Sigmoid colon (tissue), 7 donors: ENCODE results near the gene SLC7A6. TPM values are rescaled to one million over a fixed set of nuclear protein-coding genes. Genes with fewer than 3 reads are reported as not detected.

Source experiments
- DNase-seq: peaks from one replicate; pipeline ENCODE4 v3.0.0-alpha.2; 2019
- H3K27ac ChIP-seq, 4 donors: fragments of 200-600 bp; sonication (generic); one replicate each; pipeline ENCODE4 v1.5.1; 2016 to 2019; ENCODE audit warnings: mild to moderate bottlenecking in 1 of 4
- H3K27me3 ChIP-seq, 3 donors: fragments of 200-600 bp; sonication (generic); one replicate each; pipeline ENCODE4 v1.5.1; 2019; ENCODE audit warnings: mild to moderate bottlenecking in 1 of 3
- H3K36me3 ChIP-seq, 4 donors: fragments of 200-600 bp; sonication (generic); one replicate each; pipeline ENCODE4 v1.5.1; 2016 to 2019
- H3K4me1 ChIP-seq, 4 donors: fragments of 200-600 bp; sonication (generic); one replicate each; pipeline ENCODE4 v1.5.1; 2017 to 2019
- H3K4me3 ChIP-seq, 4 donors: fragments of 200-600 bp; sonication (generic); one replicate each; pipeline ENCODE4 v1.5.1; 2017 to 2019; ENCODE audit warnings: mild to moderate bottlenecking in 2 of 4, moderate library complexity in 1 of 4
- H3K9me3 ChIP-seq, 4 donors: fragments of 200-600 bp in 3 of 4; sonication (generic) in 3 of 4; one replicate each; pipeline versions ENCODE4 v1.5.1 to v1.6.1; 2013 to 2019
- CTCF ChIP-seq, 4 experiments: fragments of 450-650 bp in 3 of 4; fragments of 200-600 bp in 1 of 4; IDR thresholded peaks; one replicate each; pipeline ENCODE4 v1.5.1; 2016 to 2019; ENCODE audit warnings: antibody characterized with exemption in 4 of 4, mild to moderate bottlenecking in 3 of 4, moderate library complexity in 2 of 4
- EP300 ChIP-seq, 4 donors: sonication (generic); formaldehyde crosslinking; IDR thresholded peaks; one replicate each; pipeline ENCODE4 v1.6.1; 2017; ENCODE audit warnings: antibody characterized with exemption in 4 of 4
- POLR2A ChIP-seq, 2 donors: fragments of 450-650 bp; IDR thresholded peaks; one replicate each; pipeline ENCODE4 v1.6.1; 2016; ENCODE audit warnings: antibody characterized with exemption in 2 of 2, mild to moderate bottlenecking in 2 of 2, moderate library complexity in 2 of 2
- POLR2AphosphoS5 ChIP-seq, 4 donors: sonication (generic); formaldehyde crosslinking; IDR thresholded peaks; one replicate each; pipeline ENCODE4 v1.6.1; 2017; ENCODE audit warnings: antibody characterized with exemption in 4 of 4
- WGBS, 2 donors: extraction: QIAGEN DNeasy Blood & Tissue Kit; methylation state at CpG; one replicate each; pipeline ENCODE4 v1.1.7; 2013; 5-methylcytosine and 5-hydroxymethylcytosine counted together
- intact Hi-C: fragments of 100-400 bp; cut with DNase I; formaldehyde crosslinking; loops from one replicate; pipeline ENCODE4 v1.15.1; 2023
- polyA plus RNA-seq, 3 donors: library from polyadenylated mRNA; stranded (reverse); fragments of 200-250 nt; gene quantifications; one replicate each; pipeline ENCODE4 v1.2.3, GENCODE V29; 2013
- total RNA-seq, 4 donors: library from RNA; depleted of rRNA; stranded (reverse); fragments of >200 nt; gene quantifications; one replicate each; pipeline ENCODE4 v1.1.0, GENCODE V29; 2016
- donor health status: healthy with polysubstance abuse.
- donor health status: Bipolar disorder and iron deficiency.
- donor health status: healthy.

The SLC7A6 gene
- total and polyA plus RNA-seq, 7 donors = 1.8 to 40.7 (median 26.8) TPM

GRCh38 chr16:68344252-68344651 is 79.9 kb downstream of the SLC7A6 start:
- H3K27me3 ChIP-seq = no peaks in the 10 kb centered on the region
- H3K4me1 ChIP-seq = no peaks in the 10 kb centered on the region
- TF ChIP-seq CTCF (IDR thresholded peaks at IDR 0.05) (no peak), POLR2A (IDR thresholded peaks at IDR 0.05) (no peak), EP300 (IDR thresholded peaks at IDR 0.05) (no peak), POLR2AphosphoS5 (IDR thresholded peaks at IDR 0.05) (no peak)
- no peak overlapping the region for H3K4me3 ChIP-seq
- no peaks in the 10 kb centered on the region for H3K9me3 ChIP-seq
- WGBS, 2 donors = 84 to 90% methylated on average over 11 of the region's 11 CpGs
- intact Hi-C loops = no loop called here
- H3K27ac ChIP-seq = no peak overlapping the region
- peaks cover 27 to 95% (median 50%) of the 10 kb centered on the region in 4 donors for H3K36me3 ChIP-seq
- no peak for DNase-seq

- Histone ChIP-seq H3K9me3 (no peaks in the 10 kb centered on the region), H3K27me3 (no peaks in the 10 kb centered on the region), H3K4me1 (no peaks in the 10 kb centered on the region), H3K36me3 (peaks cover 20 to 95% (median 42%) of the 10 kb centered on the region in 4 donors), H3K4me3 (no peak overlapping the region), H3K27ac (no peak overlapping the region)
- WGBS, 2 donors = 69 to 87% methylated on average over 11 of the region's 11 CpGs
- intact Hi-C loops = no loop called here
- TF ChIP-seq CTCF (IDR thresholded peaks at IDR 0.05) (no peak), POLR2AphosphoS5 (IDR thresholded peaks at IDR 0.05) (no peak)
- DNase-seq = no peak
Measured at GRCh38 chr16:68345351-68345810, 81.1 kb downstream of the SLC7A6 start.

- H3K4me3 ChIP-seq = no peak overlapping the region
- TF ChIP-seq EP300 (IDR thresholded peaks at IDR 0.05) (no peak), POLR2A (IDR thresholded peaks at IDR 0.05) (no peak), POLR2AphosphoS5 (IDR thresholded peaks at IDR 0.05) (no peak), CTCF (IDR thresholded peaks at IDR 0.05) (no peak)
Measured at GRCh38 chr16:68345958-68346635, 81.8 kb downstream of the SLC7A6 start.

GRCh38 chr16:68346892-68347480 is 82.7 kb downstream of the SLC7A6 start:
- intact Hi-C loops = no loop called here
- H3K27ac ChIP-seq = no peak overlapping the region
- no peak overlapping the region for H3K4me3 ChIP-seq
- no peak for TF ChIP-seq POLR2A (IDR thresholded peaks at IDR 0.05)
- TF ChIP-seq CTCF (IDR thresholded peaks at IDR 0.05) = no peak
- TF ChIP-seq POLR2AphosphoS5 (IDR thresholded peaks at IDR 0.05) = no peak
- TF ChIP-seq EP300 (IDR thresholded peaks at IDR 0.05) = no peak
- no peaks in the 10 kb centered on the region for H3K9me3 ChIP-seq
- H3K27me3 ChIP-seq = no peaks in the 10 kb centered on the region
- H3K4me1 ChIP-seq = no peaks in the 10 kb centered on the region
- H3K36me3 ChIP-seq = peaks cover 21 to 95% (median 43%) of the 10 kb centered on the region in 4 donors
- no peak for DNase-seq
- 82 to 94% methylated on average over 12 of the region's 12 CpGs for WGBS, 2 donors

More at GRCh38 chr16:68345958-68346635, 81.8 kb downstream of the SLC7A6 start:
- Histone ChIP-seq H3K27me3 (no peaks in the 10 kb centered on the region), H3K9me3 (no peaks in the 10 kb centered on the region), H3K27ac (no peak overlapping the region), H3K36me3 (peaks cover 18 to 95% (median 43%) of the 10 kb centered on the region in 4 donors), H3K4me1 (no peaks in the 10 kb centered on the region)
- DNase-seq = no peak
- intact Hi-C loops = no loop called here
- 96 to 97% methylated on average over 16 of the region's 16 CpGs for WGBS, 2 donors
